Caco-2 (cell line): ENCODE data around the gene IGFN1. TPM values are rescaled to one million over a fixed set of nuclear protein-coding genes. Genes with fewer than 3 reads are reported as not detected.

ENCODE experiments used
- BruUV-seq: library from RNA; stranded (reverse); fragments of 400-500 nt; replicated peaks from 2 replicates; lab custom pipeline; 2021; lab: Mats Ljungman, UMichigan
- CTCF ChIA-PET: fragments of 300-600 bp; sonication (Branson Sonifier 250); formaldehyde crosslinking; loops from one replicate; lab custom pipeline; 2022; ENCODE audit warnings: antibody characterized with exemption; lab: Charles Lee
- POLR2A ChIA-PET: fragments of 300-600 bp; sonication (Branson Sonifier 250); formaldehyde crosslinking; loops from one replicate; lab custom pipeline; 2022; ENCODE audit warnings: antibody characterized with exemption; lab: Charles Lee
- DNase-seq, 2 experiments: peaks; one replicate each; pipeline versions ENCODE4 v3.0.0 to v3.0.0-alpha.2; 2020 to 2022
- H3K27me3 ChIP-seq: replicated peaks from 2 replicates; pipeline ENCODE4 v1.6.0; 2011; ENCODE audit warnings: low read length; ENCODE audit not compliant: control insufficient read depth, insufficient read depth
- H3K36me3 ChIP-seq: 2 replicates; pipeline ENCODE4 v1.5.1; 2011; ENCODE audit warnings: low read length; ENCODE audit not compliant: control insufficient read depth, insufficient read depth
- H3K4me1 ChIP-seq: fragments of 250-450 bp; sonication (Bioruptor Pico); 2 replicates; pipeline ENCODE4 v1.5.1; 2020; ENCODE audit warnings: mild to moderate bottlenecking
- H3K4me3 ChIP-seq: 2 replicates; pipeline ENCODE4 v1.5.1; 2011; ENCODE audit warnings: low read depth, mild to moderate bottlenecking, control low read depth, low read length
- H3K9me3 ChIP-seq: fragments of 250-450 bp; sonication (Bioruptor Pico); 2 replicates; pipeline ENCODE4 v1.5.1; 2020; ENCODE audit warnings: mild to moderate bottlenecking, moderate library complexity
- H3K27ac Mint-ChIP-seq: one replicate; pipeline ENCODE4 v1.8.0; 2022; ENCODE audit warnings: mixed read lengths; ENCODE audit not compliant: unreplicated experiment
- H3K27me3 Mint-ChIP-seq: one replicate; pipeline ENCODE4 v1.8.0; 2022; ENCODE audit warnings: mixed read lengths; ENCODE audit not compliant: insufficient read depth, unreplicated experiment
- H3K36me3 Mint-ChIP-seq: one replicate; pipeline ENCODE4 v1.8.0; 2022; ENCODE audit warnings: mild to moderate bottlenecking, mixed read lengths; ENCODE audit not compliant: insufficient read depth, unreplicated experiment
- H3K4me1 Mint-ChIP-seq: one replicate; pipeline ENCODE4 v1.8.0; 2022; ENCODE audit warnings: low read depth, mixed read lengths; ENCODE audit not compliant: unreplicated experiment
- H3K4me3 Mint-ChIP-seq: one replicate; pipeline ENCODE4 v1.8.0; 2022; ENCODE audit warnings: mild to moderate bottlenecking, moderate library complexity, mixed read lengths; ENCODE audit not compliant: unreplicated experiment
- H3K9me3 Mint-ChIP-seq: one replicate; pipeline ENCODE4 v1.8.0; 2022; ENCODE audit warnings: mixed read lengths; ENCODE audit not compliant: unreplicated experiment
- intact Hi-C: fragments of 100-400 bp; cut with micrococcal nuclease; formaldehyde crosslinking; loops from one replicate; pipeline ENCODE4 v1.10.0; 2022; ENCODE audit not compliant: unreplicated experiment
- total RNA-seq: library from RNA; stranded (reverse); gene quantifications from 2 replicates; pipeline ENCODE4 v1.2.3, GENCODE V29; 2022
- TF ChIP-seq, protein P1 (sequence below), 2 experiments: fragments of 200-600 bp in 1 of 2; IDR thresholded peaks; 1 replicate in 1 of 2; 2 replicates in 1 of 2; pipeline versions ENCODE4 v1.5.1 to v1.8.0; 2011 to 2022; ENCODE audit warnings: antibody characterized with exemption in 1 of 2, control low read depth in 1 of 2, inconsistent platforms in 1 of 2, low read depth in 1 of 2, low read length in 1 of 2, mild to moderate bottlenecking in 1 of 2, moderate library complexity in 1 of 2; ENCODE audit not compliant: insufficient read depth in 1 of 2, severe bottlenecking in 1 of 2, unreplicated experiment in 1 of 2

The IGFN1 gene
- total RNA-seq, 1 experiment from 2014 or later: 0.23 TPM

DNA sequence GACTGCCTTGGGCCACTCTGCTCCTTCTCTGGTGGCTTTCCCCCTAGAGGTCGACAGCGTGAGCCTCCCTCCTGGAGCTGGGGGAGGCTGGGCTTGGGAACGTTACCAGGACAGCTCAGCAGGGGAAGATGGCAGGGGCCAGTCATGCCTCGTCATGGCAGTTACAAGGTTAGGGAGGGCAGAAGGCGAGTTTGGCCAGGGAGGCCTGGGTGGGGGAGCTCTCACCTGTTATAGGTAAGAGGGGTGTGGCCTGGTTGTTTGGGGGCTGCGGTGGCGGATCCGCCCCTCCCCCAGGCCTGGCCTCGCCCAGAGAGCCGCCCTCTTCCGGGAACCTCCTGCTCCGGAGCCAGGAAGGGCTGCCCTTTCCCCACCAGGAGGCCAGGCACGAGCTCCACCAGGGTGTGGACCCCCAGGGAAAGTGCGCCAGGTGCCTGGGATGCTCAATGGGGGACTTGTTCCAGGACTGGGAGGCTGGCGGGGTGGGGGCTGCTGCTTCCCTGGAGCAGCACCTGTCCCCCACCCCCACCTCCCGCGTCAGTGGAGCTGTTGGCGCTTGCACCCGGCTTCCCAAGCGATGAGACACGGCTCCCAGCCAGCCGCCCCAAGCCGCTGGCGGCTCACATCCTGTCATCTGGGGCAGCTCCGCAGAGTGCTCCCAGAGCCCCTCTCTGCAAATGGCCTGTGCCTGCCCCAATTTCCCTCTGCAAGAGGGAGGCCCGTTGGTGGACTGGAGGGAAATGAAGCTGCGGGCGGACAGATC is 69.0 kb downstream of the IGFN1 start:
- Mint-ChIP-seq H3K4me3 (no peak overlapping the region), H3K4me1 (no peaks in the 10 kb centered on the region), H3K27me3 (no peaks in the 10 kb centered on the region), H3K36me3 (no peaks in the 10 kb centered on the region), H3K27ac (no peak overlapping the region), H3K9me3 (no peaks in the 10 kb centered on the region)
- intact Hi-C loops: no loop called here
- Histone ChIP-seq H3K27me3 (no peaks in the 10 kb centered on the region), H3K4me3 (no peak overlapping the region), H3K9me3 (no peaks in the 10 kb centered on the region), H3K36me3 (no peaks in the 10 kb centered on the region), H3K4me1 (no peaks in the 10 kb centered on the region)
- ChIA-PET POLR2A (no interaction called here), CTCF (no interaction called here)
- TF ChIP-seq, protein P1, sequence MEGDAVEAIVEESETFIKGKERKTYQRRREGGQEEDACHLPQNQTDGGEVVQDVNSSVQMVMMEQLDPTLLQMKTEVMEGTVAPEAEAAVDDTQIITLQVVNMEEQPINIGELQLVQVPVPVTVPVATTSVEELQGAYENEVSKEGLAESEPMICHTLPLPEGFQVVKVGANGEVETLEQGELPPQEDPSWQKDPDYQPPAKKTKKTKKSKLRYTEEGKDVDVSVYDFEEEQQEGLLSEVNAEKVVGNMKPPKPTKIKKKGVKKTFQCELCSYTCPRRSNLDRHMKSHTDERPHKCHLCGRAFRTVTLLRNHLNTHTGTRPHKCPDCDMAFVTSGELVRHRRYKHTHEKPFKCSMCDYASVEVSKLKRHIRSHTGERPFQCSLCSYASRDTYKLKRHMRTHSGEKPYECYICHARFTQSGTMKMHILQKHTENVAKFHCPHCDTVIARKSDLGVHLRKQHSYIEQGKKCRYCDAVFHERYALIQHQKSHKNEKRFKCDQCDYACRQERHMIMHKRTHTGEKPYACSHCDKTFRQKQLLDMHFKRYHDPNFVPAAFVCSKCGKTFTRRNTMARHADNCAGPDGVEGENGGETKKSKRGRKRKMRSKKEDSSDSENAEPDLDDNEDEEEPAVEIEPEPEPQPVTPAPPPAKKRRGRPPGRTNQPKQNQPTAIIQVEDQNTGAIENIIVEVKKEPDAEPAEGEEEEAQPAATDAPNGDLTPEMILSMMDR (IDR thresholded peaks at IDR 0.05; ENCODE audit: insufficient read depth in 1 of 2, low read depth in 1 of 2, low read length in 1 of 2, severe bottlenecking in 1 of 2, unreplicated experiment in 1 of 2): no peak
- DNase-seq: peak in 1 of 2 experiments; percentile 32
- BruUV-seq: no TSS peak

DNA sequence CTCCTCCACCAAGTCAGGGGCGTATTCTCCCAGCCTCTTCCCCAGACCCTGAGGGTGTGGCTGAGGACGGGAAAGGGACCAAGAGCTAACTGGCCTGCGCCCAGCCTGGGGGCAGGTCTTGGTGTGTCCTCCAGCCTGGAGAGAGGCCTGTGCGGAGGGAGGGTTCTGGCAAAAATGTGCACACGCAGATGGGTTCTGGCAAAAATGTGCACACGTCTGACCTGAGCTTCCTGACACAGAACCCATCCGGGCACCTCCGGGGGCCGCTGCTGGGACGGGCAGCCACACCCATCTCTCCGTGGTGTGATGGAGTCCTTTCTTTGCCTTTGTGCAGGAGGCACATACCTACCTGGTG is 69.6 kb downstream of the IGFN1 start:
- POLR2A ChIA-PET: no interaction called here
- DNase-seq: peak in 1 of 2 experiments; percentile 2
- H3K4me3 ChIP-seq: no peak overlapping the region

DNA sequence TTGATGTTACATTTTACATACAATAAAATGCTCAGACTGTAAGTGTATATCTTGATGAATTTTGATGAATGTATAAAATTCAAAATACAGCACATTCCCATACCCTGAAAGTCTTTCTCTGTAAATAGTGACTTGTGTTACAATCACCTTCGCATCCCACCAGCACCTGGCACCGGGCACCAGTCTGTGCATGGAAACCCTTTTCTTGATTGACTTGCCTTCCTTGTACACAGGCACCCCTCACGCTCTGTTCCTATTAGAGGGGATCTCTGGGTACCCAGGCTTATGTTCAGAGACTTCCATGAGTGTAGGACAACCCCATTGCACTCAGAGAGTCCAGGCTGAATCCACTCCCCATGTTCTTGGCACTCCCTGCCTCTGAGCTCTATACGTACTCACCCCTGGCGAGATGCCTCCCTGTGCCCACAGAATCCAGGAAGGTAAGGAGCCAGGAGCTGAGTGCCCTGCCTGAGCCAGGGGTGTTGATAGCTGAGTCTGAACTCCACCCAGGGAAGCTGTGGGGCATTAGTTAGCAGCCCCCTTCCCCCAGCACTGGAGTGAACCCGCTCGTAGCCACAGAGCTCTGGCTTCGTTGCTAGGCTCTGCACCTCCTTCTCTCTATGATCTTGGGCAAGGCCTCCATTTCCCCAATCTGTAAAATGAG is 70.2 kb downstream of the IGFN1 start:
- Histone ChIP-seq H3K36me3 (no peaks in the 10 kb centered on the region), H3K4me1 (no peaks in the 10 kb centered on the region), H3K4me3 (no peak overlapping the region), H3K9me3 (no peaks in the 10 kb centered on the region), H3K27me3 (no peaks in the 10 kb centered on the region)
- Mint-ChIP-seq H3K36me3 (no peaks in the 10 kb centered on the region), H3K27me3 (no peaks in the 10 kb centered on the region), H3K27ac (no peak overlapping the region), H3K4me1 (no peaks in the 10 kb centered on the region), H3K4me3 (no peak overlapping the region), H3K9me3 (no peaks in the 10 kb centered on the region)
- POLR2A ChIA-PET: no interaction called here
- BruUV-seq: no TSS peak
- TF ChIP-seq, protein P1 (IDR thresholded peaks at IDR 0.05; ENCODE audit: insufficient read depth in 1 of 2, low read depth in 1 of 2, low read length in 1 of 2, severe bottlenecking in 1 of 2, unreplicated experiment in 1 of 2): no peak
- DNase-seq: no peak
- intact Hi-C loops: no loop called here
- CTCF ChIA-PET: no interaction called here

More for the DNA sequence above, 69.6 kb downstream of the IGFN1 start:
- no TSS peak for BruUV-seq
- Mint-ChIP-seq H3K4me1 (no peaks in the 10 kb centered on the region), H3K27me3 (no peaks in the 10 kb centered on the region), H3K4me3 (no peak overlapping the region), H3K36me3 (no peaks in the 10 kb centered on the region), H3K27ac (no peak overlapping the region), H3K9me3 (no peaks in the 10 kb centered on the region)
- CTCF ChIA-PET: no interaction called here
- intact Hi-C loops: no loop called here
- H3K4me1 ChIP-seq: no peaks in the 10 kb centered on the region
- TF ChIP-seq, protein P1 (IDR thresholded peaks at IDR 0.05; ENCODE audit: insufficient read depth in 1 of 2, low read depth in 1 of 2, low read length in 1 of 2, severe bottlenecking in 1 of 2, unreplicated experiment in 1 of 2): no peak
- H3K36me3 ChIP-seq: no peaks in the 10 kb centered on the region
- no peaks in the 10 kb centered on the region for H3K9me3 ChIP-seq
- no peaks in the 10 kb centered on the region for H3K27me3 ChIP-seq
